ENCODE data around the gene ABHD14A. TPM values are rescaled to one million over a fixed set of nuclear protein-coding genes. Genes with fewer than 3 reads are reported as not detected.

Gene ABHD14A
- total RNA-seq, 4 donors from 2014 or later, result 3.1 to 11.9 (median 8.3) TPM

DNA sequence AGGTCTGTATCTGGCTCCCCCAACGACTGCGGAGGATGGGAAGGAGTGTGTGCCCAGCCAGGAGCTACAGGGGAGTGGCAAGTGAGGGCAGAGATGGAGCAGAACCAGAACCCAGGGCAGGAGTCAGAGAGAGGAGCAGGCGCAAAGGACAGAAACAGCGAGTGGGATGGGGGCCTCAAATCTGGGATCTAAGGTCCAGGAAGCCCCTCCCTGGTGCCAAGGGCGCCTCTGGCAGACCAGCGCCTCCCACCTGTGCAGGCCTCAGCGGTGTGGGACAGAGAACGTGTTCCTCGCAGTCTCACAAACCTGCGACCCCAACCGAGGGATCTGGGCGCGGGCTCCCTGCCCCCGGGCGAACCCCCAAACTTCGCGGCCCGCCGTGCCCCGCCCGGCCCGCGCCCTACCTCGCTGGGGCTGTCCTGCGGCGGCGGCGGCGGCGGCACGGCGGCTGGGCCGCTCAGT is 7.9 kb upstream of the ABHD14A start:
- H3K27ac ChIP-seq, result peak overlapping the region; percentile 92
- H3K4me1 ChIP-seq, result peaks cover 53% of the 10 kb centered on the region
- no peak for TF ChIP-seq POLR2AphosphoS5 (IDR thresholded peaks at IDR 0.05)
- no peak for TF ChIP-seq POLR2A (IDR thresholded peaks at IDR 0.05)
- no peak for TF ChIP-seq CTCF (IDR thresholded peaks at IDR 0.05)
- TF ChIP-seq EP300 (IDR thresholded peaks at IDR 0.05), result no peak
- 25% methylated on average over 2 of the region's 33 CpGs for WGBS
- no peak for DNase-seq (ENCODE audit: low spot score in 2 of 2)
- no peaks in the 10 kb centered on the region for H3K36me3 ChIP-seq
- H3K9me3 ChIP-seq, result no peaks in the 10 kb centered on the region
- H3K27me3 ChIP-seq, result no peaks in the 10 kb centered on the region
- peak overlapping the region; percentile 91 for H3K4me3 ChIP-seq

GRCh38 chr3:51967384-51968169 is 7.3 kb upstream of the ABHD14A start, which contains the start of gene PCBP4:
Gene PCBP4, minus strand, starts transcription at chr3:51967454. Its CDS starts 6,214 bp downstream, at chr3:51961240.
- no peaks in the 10 kb centered on the region for H3K27me3 ChIP-seq
- H3K9me3 ChIP-seq, result no peaks in the 10 kb centered on the region
- peak within 1 kb of the TSS; percentile 91 for H3K4me3 ChIP-seq
- peak within 1 kb of the TSS; percentile 92 for H3K27ac ChIP-seq
- WGBS, result 1% methylated on average over 19 of the region's 90 CpGs
- TF ChIP-seq POLR2AphosphoS5 (IDR thresholded peaks at IDR 0.05), result no peak
- peak in 1 of 2 donors; percentile 42 for TF ChIP-seq POLR2A (IDR thresholded peaks at IDR 0.05)
- H3K4me1 ChIP-seq, result peaks cover 55% of the 10 kb centered on the region
- H3K36me3 ChIP-seq, result no peaks in the 10 kb centered on the region
- DNase-seq (ENCODE audit: low spot score in 2 of 2), result no peak

DNA sequence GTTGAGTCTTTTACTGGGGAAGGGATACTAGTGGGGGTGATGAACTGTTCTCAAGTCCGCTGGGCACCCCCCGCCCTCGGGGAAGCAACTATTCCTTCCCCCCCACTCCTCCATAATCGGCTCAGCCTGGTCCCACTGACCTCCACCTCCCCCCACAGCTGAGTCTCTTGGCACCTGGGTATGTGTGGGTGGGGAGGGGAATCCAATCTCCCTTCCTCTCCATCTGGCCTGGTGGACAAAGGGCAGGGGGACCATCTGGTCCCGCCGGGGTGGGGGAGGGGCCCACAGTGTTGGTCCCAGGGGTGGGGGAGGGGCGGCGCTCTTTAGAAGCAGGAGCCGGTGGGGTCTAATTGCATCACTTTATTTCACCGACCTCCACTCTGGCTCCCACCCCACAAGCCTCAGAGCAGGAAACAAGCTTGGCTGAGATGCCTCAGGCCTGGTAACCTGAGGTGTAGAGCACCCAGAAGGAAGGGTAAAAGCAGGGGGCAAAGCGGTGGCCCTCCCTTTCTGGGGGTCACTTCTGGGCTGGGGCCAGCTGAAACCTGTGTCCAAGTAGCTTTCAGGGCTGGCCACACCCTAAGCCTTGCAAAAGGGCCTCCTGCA is 6.6 kb upstream of the ABHD14A start:
- Histone ChIP-seq H3K27me3 (no peaks in the 10 kb centered on the region), H3K4me1 (peaks cover 62% of the 10 kb centered on the region), H3K9me3 (no peaks in the 10 kb centered on the region), H3K36me3 (no peaks in the 10 kb centered on the region), H3K27ac (peak overlapping the region; percentile 92), H3K4me3 (peak overlapping the region; percentile 91)
- DNase-seq (ENCODE audit: low spot score in 2 of 2), result no peak
- TF ChIP-seq CTCF (IDR thresholded peaks at IDR 0.05), result no peak
- TF ChIP-seq POLR2AphosphoS5 (IDR thresholded peaks at IDR 0.05), result no peak
- TF ChIP-seq EP300 (IDR thresholded peaks at IDR 0.05), result no peak
- TF ChIP-seq POLR2A (IDR thresholded peaks at IDR 0.05), result no peak
- 18% methylated on average over 9 of the region's 11 CpGs for WGBS

DNA sequence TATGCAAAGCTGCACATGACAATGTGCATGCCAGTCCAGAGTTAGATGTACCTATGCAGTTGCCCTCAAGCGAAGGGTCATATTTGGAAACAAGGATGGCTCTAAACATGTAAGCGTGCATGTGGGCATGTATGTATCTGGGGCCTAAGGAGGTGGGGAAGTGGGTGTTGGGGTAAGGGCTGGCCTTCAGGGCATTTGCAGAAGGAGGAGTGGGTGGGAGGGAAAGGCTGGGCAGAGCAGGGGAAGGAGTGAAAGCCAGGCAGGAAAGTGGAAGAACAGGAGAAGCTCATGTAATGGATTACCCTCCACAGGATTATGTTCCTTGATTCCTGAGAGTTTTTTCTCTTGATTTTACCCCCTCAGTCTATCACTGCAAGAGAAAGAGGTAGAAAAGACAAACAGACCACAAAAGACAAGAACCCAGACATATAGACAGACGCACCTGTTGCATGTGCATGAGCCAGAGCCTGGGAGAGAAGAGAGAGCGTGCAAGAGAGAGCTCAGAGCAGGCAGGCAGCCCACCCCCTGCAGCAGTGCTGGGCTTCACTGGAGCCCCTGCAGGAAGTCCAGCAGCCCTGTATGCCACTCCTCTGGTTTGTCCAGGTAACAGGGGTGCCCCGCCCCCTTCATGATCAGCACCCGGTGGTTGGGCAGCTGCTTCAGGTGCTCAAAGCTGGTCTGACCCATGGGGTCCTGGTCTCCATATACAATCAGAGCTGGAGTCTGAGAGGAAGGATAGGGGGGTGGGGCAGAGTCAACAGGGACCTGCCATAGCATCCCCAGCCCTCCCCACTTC is 5.8 kb upstream of the ABHD14A start:
- 80% methylated on average over 6 of the region's 6 CpGs for WGBS
- no peak overlapping the region for H3K27ac ChIP-seq
- no peaks in the 10 kb centered on the region for H3K9me3 ChIP-seq
- DNase-seq (ENCODE audit: low spot score in 2 of 2), result no peak
- H3K27me3 ChIP-seq, result no peaks in the 10 kb centered on the region
- no peak for TF ChIP-seq CTCF (IDR thresholded peaks at IDR 0.05)
- no peak for TF ChIP-seq POLR2AphosphoS5 (IDR thresholded peaks at IDR 0.05)
- TF ChIP-seq POLR2A (IDR thresholded peaks at IDR 0.05), result no peak
- TF ChIP-seq EP300 (IDR thresholded peaks at IDR 0.05), result no peak
- no peak overlapping the region for H3K4me3 ChIP-seq
- H3K36me3 ChIP-seq, result no peaks in the 10 kb centered on the region
- H3K4me1 ChIP-seq, result peaks cover 69% of the 10 kb centered on the region

DNA sequence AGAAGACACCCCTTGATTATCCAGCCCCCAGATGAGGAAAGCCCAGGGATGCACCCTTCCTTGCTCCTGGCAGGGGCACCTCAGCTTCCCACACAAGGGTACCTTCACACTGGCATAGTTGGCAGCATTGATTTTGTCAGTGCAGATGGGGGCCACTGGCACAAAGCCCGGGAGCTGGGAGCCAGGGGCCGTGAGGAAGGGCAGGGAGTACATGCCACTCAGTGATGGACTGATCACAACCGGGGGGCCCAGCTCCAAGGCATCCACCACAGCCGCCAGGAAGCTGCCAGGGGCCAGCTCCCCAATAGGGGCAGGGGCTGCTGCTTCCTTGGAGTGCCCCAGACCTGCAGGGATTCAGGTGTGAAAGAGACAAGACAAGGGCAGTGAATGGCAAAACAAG is 5.0 kb upstream of the ABHD14A start:
- H3K36me3 ChIP-seq, result no peaks in the 10 kb centered on the region
- H3K27ac ChIP-seq, result no peak overlapping the region
- no peaks in the 10 kb centered on the region for H3K27me3 ChIP-seq
- DNase-seq (ENCODE audit: low spot score in 2 of 2), result no peak
- no peak overlapping the region for H3K4me3 ChIP-seq
- 83% methylated on average over 2 of the region's 4 CpGs for WGBS
- H3K9me3 ChIP-seq, result no peaks in the 10 kb centered on the region
- TF ChIP-seq POLR2A (IDR thresholded peaks at IDR 0.05) (no peak), EP300 (IDR thresholded peaks at IDR 0.05) (no peak), POLR2AphosphoS5 (IDR thresholded peaks at IDR 0.05) (no peak), CTCF (IDR thresholded peaks at IDR 0.05) (no peak)
- peaks cover 76% of the 10 kb centered on the region for H3K4me1 ChIP-seq
